SU-DHL-6 (cell line): ENCODE measurements around the gene CHAT.

Experiments used
- H2AFZ ChIP-seq: fragments of 200-600 bp; sonication (generic); 2 replicates; pipeline ENCODE4 v1.6.1; 2014; ENCODE audit warnings: low read depth, mild to moderate bottlenecking, moderate library complexity, mixed read lengths, antibody characterized with exemption, low read length; ENCODE audit not compliant: severe bottlenecking
- H3F3A ChIP-seq: fragments of 200-600 bp; shearing (Covaris generic); 2 replicates; pipeline ENCODE4 v1.6.0; 2016; ENCODE audit warnings: antibody characterized with exemption, mild to moderate bottlenecking; ENCODE audit not compliant: insufficient read depth
- H3K27ac ChIP-seq: fragments of 200-600 bp; sonication (generic); 2 replicates; pipeline ENCODE4 v1.5.1; 2016; ENCODE audit warnings: low read depth, mild to moderate bottlenecking, low read length, moderate library complexity, mixed read lengths
- H3K27me3 ChIP-seq: fragments of 200-600 bp; sonication (generic), shearing (Covaris generic); 2 replicates; pipeline ENCODE4 v1.6.0; 2014; ENCODE audit warnings: mild to moderate bottlenecking, low read length
- H3K36me3 ChIP-seq: fragments of 200-600 bp; sonication (generic); 2 replicates; pipeline ENCODE4 v1.6.1; 2014; ENCODE audit warnings: mild to moderate bottlenecking, low read length, mixed read lengths
- H3K4me2 ChIP-seq: fragments of 300-600, 200-600 bp; shearing (Covaris generic), sonication (generic); 2 replicates; pipeline ENCODE4 v1.6.0; 2014; ENCODE audit warnings: low read length, low read depth, mild to moderate bottlenecking; ENCODE audit not compliant: poor library complexity, severe bottlenecking
- H3K4me3 ChIP-seq: fragments of 200-600 bp; sonication (generic); 2 replicates; pipeline ENCODE4 v1.5.1; 2014; ENCODE audit warnings: antibody characterized with exemption, low read length, mild to moderate bottlenecking, mixed read lengths; ENCODE audit not compliant: insufficient read depth, poor library complexity, severe bottlenecking
- H3K79me2 ChIP-seq: fragments of 200-600 bp; sonication (generic); 2 replicates; pipeline ENCODE4 v1.6.1; 2014; ENCODE audit warnings: mild to moderate bottlenecking, low read length, moderate library complexity; ENCODE audit not compliant: insufficient read depth
- H3K9ac ChIP-seq: fragments of 200-600 bp; sonication (generic); 2 replicates; pipeline ENCODE4 v1.7.0; 2014; ENCODE audit warnings: mild to moderate bottlenecking, low read length
- H3K9me2 ChIP-seq: fragments of 200-600 bp; sonication (generic); replicated peaks from 2 replicates; pipeline ENCODE4 v1.6.1; 2014; ENCODE audit warnings: low read length; ENCODE audit not compliant: insufficient read depth
- H3K9me3 ChIP-seq: fragments of 200-600 bp; sonication (generic); 2 replicates; pipeline ENCODE4 v1.6.1; 2014; ENCODE audit warnings: low read length, mixed read lengths; ENCODE audit not compliant: insufficient read depth
- H4K20me1 ChIP-seq: fragments of 200-600 bp; sonication (generic); 2 replicates; pipeline ENCODE4 v1.6.1; 2014; ENCODE audit warnings: low read depth, mild to moderate bottlenecking, antibody characterized with exemption, low read length, moderate library complexity, mixed read lengths
- EZH2phosphoT487 ChIP-seq: fragments of 200-600 bp; sonication (generic), shearing (Covaris generic); conservative IDR thresholded peaks from 2 replicates; pipeline ENCODE4 v1.6.1; 2018; ENCODE audit warnings: mild to moderate bottlenecking, antibody characterized with exemption, low read length, moderate library complexity, mixed read lengths
- TF ChIP-seq, protein P1 (sequence below): fragments of 200-600 bp; sonication (generic); IDR thresholded peaks from one replicate; pipeline ENCODE4 v1.5.1; 2017; ENCODE audit warnings: antibody characterized with exemption, mild to moderate bottlenecking, low read length, moderate library complexity; ENCODE audit not compliant: insufficient read depth, poor library complexity, severe bottlenecking

Gene CHAT

DNA sequence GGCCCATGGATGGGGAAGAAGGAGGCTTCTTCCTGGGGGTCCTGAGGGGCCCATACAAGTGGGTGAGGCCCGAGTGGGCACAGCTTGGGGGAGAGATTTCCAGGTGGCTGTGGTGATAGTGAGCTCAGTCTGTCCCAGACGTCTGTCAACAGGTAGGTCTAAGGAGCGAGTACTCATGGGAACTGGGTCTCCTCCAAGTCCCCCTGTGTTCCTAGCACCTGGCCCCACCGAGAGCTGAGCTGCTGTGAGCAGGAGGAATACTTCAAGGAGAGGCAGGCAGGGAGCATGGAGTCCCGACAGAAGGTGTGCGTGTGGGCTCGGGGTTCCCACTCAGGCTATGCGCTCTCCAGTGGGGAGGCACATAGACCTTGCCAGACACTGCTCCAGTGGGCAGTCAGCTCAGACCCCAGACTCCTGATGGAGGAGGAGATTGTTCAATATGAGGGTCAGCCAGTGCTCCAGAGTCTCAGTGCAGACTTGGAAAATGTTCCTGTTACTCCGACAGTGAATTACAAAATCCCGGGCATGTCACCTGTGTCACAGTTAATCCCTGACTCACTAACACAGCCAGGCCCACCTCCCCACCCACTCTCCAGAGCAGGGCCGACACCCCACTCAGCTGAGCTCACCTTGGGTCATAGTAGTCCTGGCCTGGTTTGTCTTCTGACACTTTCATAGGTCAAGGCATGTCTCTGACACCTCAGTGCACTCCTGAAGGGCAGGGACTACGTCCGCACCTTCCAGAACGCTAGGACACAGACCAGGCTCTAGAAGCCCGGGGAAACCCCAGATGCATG is 37.4 kb downstream of the CHAT start:
- Histone ChIP-seq H3K36me3 (no peaks in the 10 kb centered on the region), H3K9me2 (no peaks in the 10 kb centered on the region), H3K27ac (no peak overlapping the region), H3K4me3 (no peak overlapping the region), H4K20me1 (no peaks in the 10 kb centered on the region), H3K27me3 (no peaks in the 10 kb centered on the region), H3F3A (no peaks in the 10 kb centered on the region), H3K79me2 (no peaks in the 10 kb centered on the region), H3K9ac (no peak overlapping the region), H3K9me3 (no peaks in the 10 kb centered on the region), H2AFZ (no peak overlapping the region), H3K4me2 (no peak overlapping the region)
- TF ChIP-seq, protein P1, sequence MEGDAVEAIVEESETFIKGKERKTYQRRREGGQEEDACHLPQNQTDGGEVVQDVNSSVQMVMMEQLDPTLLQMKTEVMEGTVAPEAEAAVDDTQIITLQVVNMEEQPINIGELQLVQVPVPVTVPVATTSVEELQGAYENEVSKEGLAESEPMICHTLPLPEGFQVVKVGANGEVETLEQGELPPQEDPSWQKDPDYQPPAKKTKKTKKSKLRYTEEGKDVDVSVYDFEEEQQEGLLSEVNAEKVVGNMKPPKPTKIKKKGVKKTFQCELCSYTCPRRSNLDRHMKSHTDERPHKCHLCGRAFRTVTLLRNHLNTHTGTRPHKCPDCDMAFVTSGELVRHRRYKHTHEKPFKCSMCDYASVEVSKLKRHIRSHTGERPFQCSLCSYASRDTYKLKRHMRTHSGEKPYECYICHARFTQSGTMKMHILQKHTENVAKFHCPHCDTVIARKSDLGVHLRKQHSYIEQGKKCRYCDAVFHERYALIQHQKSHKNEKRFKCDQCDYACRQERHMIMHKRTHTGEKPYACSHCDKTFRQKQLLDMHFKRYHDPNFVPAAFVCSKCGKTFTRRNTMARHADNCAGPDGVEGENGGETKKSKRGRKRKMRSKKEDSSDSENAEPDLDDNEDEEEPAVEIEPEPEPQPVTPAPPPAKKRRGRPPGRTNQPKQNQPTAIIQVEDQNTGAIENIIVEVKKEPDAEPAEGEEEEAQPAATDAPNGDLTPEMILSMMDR: no peak
- no peak for TF ChIP-seq EZH2phosphoT487

DNA sequence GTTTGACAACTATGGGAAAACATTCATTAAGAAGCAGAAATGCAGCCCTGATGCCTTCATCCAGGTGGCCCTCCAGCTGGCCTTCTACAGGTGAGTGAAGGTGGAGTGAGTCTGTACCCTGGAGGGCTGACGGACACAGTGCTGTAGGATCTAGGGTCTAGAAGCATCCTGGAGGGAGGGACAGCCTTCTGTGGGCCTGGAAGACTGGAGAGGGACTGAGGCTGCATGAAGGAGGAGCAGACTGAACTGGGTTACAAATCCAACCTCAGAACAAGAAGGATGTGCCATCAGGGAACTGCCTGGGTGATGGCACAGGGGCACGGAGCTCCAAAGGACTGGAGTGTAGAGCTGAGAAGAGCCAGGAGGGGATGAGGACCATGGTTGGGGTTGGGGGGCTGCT is 38.1 kb downstream of the CHAT start:
- Histone ChIP-seq H2AFZ (no peak overlapping the region), H3K27me3 (no peaks in the 10 kb centered on the region), H3K9ac (no peak overlapping the region), H3K36me3 (no peaks in the 10 kb centered on the region), H4K20me1 (no peaks in the 10 kb centered on the region), H3F3A (no peaks in the 10 kb centered on the region), H3K4me3 (no peak overlapping the region), H3K27ac (no peak overlapping the region), H3K9me2 (no peaks in the 10 kb centered on the region), H3K4me2 (no peak overlapping the region), H3K9me3 (no peaks in the 10 kb centered on the region), H3K79me2 (no peaks in the 10 kb centered on the region)
- TF ChIP-seq, protein P1: no peak
- TF ChIP-seq EZH2phosphoT487: no peak

DNA sequence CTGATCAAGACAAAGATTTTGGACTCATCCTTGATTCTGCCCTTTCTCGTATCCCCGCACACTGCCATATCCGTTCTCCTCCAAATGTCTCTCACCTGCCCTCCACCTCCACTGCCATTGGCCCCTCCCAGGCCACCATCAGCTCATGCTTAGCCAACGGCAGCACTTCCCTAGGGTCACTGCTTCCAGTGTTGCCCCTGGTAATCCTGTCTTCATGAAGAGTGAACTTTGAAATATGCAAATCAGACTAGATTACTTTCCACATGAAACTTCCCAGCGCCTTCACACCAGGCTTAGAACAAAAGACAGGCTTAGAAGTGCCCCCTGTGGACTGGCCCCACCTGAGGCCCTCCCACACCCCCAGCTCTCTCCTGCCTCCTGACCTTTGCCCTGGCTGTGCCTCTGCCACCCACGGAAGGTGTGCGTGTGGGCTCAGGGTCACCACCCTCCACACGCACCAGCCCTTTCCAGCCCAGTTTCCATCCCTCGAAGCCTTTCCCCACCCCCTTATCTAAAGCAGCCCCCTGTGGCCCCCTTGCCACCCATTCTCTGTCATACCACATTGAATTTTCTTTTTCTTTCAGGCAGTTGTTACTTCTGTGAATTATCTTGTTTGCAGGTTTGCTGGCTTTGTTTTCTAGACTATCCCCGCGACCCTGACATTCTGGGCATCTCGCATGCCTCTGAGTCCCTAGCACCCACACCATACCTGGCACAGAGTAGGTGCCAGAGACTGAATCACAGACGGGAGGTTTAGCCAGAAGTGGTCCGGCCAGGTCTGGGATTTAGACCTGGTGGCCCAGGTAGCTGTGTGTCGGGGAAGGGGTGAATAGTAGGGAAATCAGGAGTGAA is 38.8 kb downstream of the CHAT start:
- Histone ChIP-seq H3K79me2 (no peaks in the 10 kb centered on the region), H3K4me2 (no peak overlapping the region), H3K27ac (no peak overlapping the region), H3K27me3 (no peaks in the 10 kb centered on the region), H3K9me3 (no peaks in the 10 kb centered on the region), H3F3A (no peaks in the 10 kb centered on the region), H4K20me1 (no peaks in the 10 kb centered on the region), H3K9ac (no peak overlapping the region), H3K4me3 (no peak overlapping the region), H3K9me2 (no peaks in the 10 kb centered on the region), H3K36me3 (no peaks in the 10 kb centered on the region), H2AFZ (no peak overlapping the region)
- TF ChIP-seq, protein P1: no peak
- no peak for TF ChIP-seq EZH2phosphoT487
